ENCODE data around the gene CALCB. TPM values are rescaled to one million over a fixed set of nuclear protein-coding genes. Genes with fewer than 3 reads are reported as not detected.
"Not testable (repeated sequence)": the region's sequence is repeated elsewhere in the genome, so short reads cannot be mapped to it uniquely, and the experiment has no call there.

CALCB gene
- total RNA-seq, 4 donors from 2014 or later: not detected

- Histone ChIP-seq H3K9me3 (no peaks in the 10 kb centered on the region), H3K27me3 (peaks cover 0 to 6% (median 0%) of the 10 kb centered on the region in 4 donors), H3K36me3 (no peaks in the 10 kb centered on the region), H3K4me3 (no peak overlapping the region), H3K4me1 (no peaks in the 10 kb centered on the region), H3K27ac (no peak overlapping the region)
- TF ChIP-seq POLR2A (IDR thresholded peaks at IDR 0.05): no peak
- TF ChIP-seq, protein P1, sequence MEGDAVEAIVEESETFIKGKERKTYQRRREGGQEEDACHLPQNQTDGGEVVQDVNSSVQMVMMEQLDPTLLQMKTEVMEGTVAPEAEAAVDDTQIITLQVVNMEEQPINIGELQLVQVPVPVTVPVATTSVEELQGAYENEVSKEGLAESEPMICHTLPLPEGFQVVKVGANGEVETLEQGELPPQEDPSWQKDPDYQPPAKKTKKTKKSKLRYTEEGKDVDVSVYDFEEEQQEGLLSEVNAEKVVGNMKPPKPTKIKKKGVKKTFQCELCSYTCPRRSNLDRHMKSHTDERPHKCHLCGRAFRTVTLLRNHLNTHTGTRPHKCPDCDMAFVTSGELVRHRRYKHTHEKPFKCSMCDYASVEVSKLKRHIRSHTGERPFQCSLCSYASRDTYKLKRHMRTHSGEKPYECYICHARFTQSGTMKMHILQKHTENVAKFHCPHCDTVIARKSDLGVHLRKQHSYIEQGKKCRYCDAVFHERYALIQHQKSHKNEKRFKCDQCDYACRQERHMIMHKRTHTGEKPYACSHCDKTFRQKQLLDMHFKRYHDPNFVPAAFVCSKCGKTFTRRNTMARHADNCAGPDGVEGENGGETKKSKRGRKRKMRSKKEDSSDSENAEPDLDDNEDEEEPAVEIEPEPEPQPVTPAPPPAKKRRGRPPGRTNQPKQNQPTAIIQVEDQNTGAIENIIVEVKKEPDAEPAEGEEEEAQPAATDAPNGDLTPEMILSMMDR (IDR thresholded peaks at IDR 0.05): no peak
- 54% methylated on average over 5 of the region's 5 CpGs; no CpG with 5 or more reads in 1 of the 2 donors for WGBS, 2 donors
- DNase-seq: no peak
- intact Hi-C loops (cut with DNase I): no loop called here
These were observed 38.6 kb upstream of the CALCB start for GRCh38 chr11:15034687-15035267.

- TF ChIP-seq, protein P1 (IDR thresholded peaks at IDR 0.05): no peak
- TF ChIP-seq POLR2A (IDR thresholded peaks at IDR 0.05): no peak
- WGBS, 2 donors: 45% methylated on average over 6 of the region's 12 CpGs; no CpG with 5 or more reads in 1 of the 2 donors
- H3K36me3 ChIP-seq: no peaks in the 10 kb centered on the region
- intact Hi-C loops (cut with DNase I): no loop called here
- no peaks in the 10 kb centered on the region for H3K4me1 ChIP-seq
- H3K27ac ChIP-seq: no peak overlapping the region
- no peak for DNase-seq
- no peak overlapping the region for H3K4me3 ChIP-seq
- no peaks in the 10 kb centered on the region for H3K9me3 ChIP-seq
- peaks cover 0 to 6% (median 0%) of the 10 kb centered on the region in 4 donors for H3K27me3 ChIP-seq
These were observed 38.1 kb upstream of the CALCB start for GRCh38 chr11:15035283-15035682.

DNA sequence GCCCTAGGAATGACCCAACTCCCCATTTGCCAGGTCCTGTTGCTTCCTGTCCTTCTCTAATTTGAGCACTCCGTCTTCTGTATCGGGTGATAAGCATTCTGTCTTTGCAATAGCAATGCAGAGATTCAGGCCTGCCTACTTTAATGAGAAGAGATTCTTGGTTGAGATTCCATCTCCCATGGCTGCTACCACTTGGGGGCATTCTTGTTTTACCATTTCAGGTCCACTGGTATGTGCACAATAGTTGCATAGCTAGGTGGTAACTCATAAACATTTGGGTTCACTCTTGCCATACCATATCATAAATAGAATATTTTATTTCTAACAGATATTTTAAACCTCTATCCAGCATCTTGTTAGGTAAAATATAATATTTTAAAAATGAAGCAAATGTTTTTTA is 34.4 kb upstream of the CALCB start:
- no peaks in the 10 kb centered on the region for H3K4me1 ChIP-seq
- no peak overlapping the region for H3K27ac ChIP-seq
- no peaks in the 10 kb centered on the region for H3K36me3 ChIP-seq
- intact Hi-C loops (cut with DNase I): no loop called here
- H3K4me3 ChIP-seq: no peak overlapping the region
- H3K27me3 ChIP-seq: peaks cover 0 to 6% (median 0%) of the 10 kb centered on the region in 4 donors
- no peak for TF ChIP-seq POLR2A (IDR thresholded peaks at IDR 0.05)
- TF ChIP-seq, protein P1 (IDR thresholded peaks at IDR 0.05): no peak
- 82 to 100% methylated on average over 2 of the region's 2 CpGs for WGBS, 2 donors
- no peaks in the 10 kb centered on the region for H3K9me3 ChIP-seq
- DNase-seq: no peak

DNA sequence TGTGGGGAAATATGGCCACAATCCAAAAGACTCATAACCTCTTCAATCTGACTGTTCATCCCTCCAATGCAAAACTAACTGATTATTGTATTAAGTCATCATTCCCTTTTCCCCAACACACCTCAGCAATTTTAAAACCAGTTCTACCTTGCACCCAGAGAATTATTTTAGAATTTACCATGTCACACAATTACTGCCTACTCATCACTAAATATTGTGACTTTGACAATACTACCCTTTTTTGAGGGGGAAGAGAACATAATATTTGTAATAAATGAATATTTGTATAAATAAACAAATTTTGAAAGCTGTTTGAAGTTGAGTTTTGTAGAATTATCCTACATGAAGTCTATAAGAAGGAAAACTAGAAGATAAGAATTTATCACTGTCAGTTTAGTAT is 28.2 kb upstream of the CALCB start:
- no peaks in the 10 kb centered on the region for H3K36me3 ChIP-seq
- intact Hi-C loops (cut with DNase I): no loop called here
- TF ChIP-seq, protein P1 (IDR thresholded peaks at IDR 0.05): no peak
- TF ChIP-seq POLR2A (IDR thresholded peaks at IDR 0.05): no peak
- H3K27ac ChIP-seq: no peak overlapping the region
- H3K4me1 ChIP-seq: no peaks in the 10 kb centered on the region
- no peak for DNase-seq
- H3K9me3 ChIP-seq: no peaks in the 10 kb centered on the region
- no peak overlapping the region for H3K4me3 ChIP-seq
- no peaks in the 10 kb centered on the region for H3K27me3 ChIP-seq

DNA sequence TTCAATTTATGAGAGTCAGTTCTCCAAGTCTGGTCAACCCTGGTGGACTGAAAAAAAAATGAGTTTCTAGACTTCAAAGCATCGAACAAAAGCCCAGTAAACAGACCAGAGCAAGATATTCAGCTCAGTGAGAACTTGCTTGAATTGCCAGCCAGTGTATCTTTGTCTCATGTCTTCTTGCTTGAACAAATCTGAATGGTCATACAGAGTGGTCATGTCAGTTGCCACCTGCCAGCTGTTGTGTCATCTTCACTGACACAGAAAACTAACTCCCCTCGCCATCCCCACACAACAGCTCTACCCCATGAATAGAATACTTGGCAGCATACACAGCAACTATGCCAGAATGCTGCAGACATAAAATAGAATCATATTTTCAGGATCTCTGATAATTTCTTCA is 27.5 kb upstream of the CALCB start:
- no peak overlapping the region for H3K27ac ChIP-seq
- no peak overlapping the region for H3K4me3 ChIP-seq
- no peaks in the 10 kb centered on the region for H3K36me3 ChIP-seq
- no peak for DNase-seq
- intact Hi-C loops (cut with DNase I): no loop called here
- TF ChIP-seq, protein P1 (IDR thresholded peaks at IDR 0.05): no peak
- TF ChIP-seq POLR2A (IDR thresholded peaks at IDR 0.05): no peak
- H3K9me3 ChIP-seq: no peaks in the 10 kb centered on the region
- H3K27me3 ChIP-seq: no peaks in the 10 kb centered on the region
- no peaks in the 10 kb centered on the region for H3K4me1 ChIP-seq
- 69 to 70% methylated on average over 2 of the region's 2 CpGs for WGBS, 2 donors

GRCh38 chr11:15046673-15047072 is 26.7 kb upstream of the CALCB start:
- H3K4me3 ChIP-seq; DNase-seq; H3K4me1 ChIP-seq; H3K36me3 ChIP-seq; H3K9me3 ChIP-seq; H3K27ac ChIP-seq; intact Hi-C loops (cut with DNase I); H3K27me3 ChIP-seq: not testable (repeated sequence)
- WGBS, 2 donors: 80 to 85% methylated on average over 3 of the region's 3 CpGs

All from esophagus squamous epithelium (tissue), 5 donors.